IMR-90 (cell line): Measurements from ENCODE around the gene ABCA6. TPM values are rescaled to one million over a fixed set of nuclear protein-coding genes. Genes with fewer than 3 reads are reported as not detected.

ENCODE experiments used
- ATAC-seq: fragments of 200-7000 bp; cut with Tn5 transposase; 2 replicates; pipeline ENCODE4 v1.9.1; 2020; ENCODE audit warnings: low read depth, mild to moderate bottlenecking, moderate library complexity
- BruUV-seq: library from RNA; stranded (reverse); fragments of 400-500 nt; replicated peaks from 2 replicates; lab custom pipeline; 2021; lab: Mats Ljungman, UMichigan
- CTCF ChIA-PET: fragments of 300-600 bp; formaldehyde crosslinking; extraction: SDS; loops from one replicate; lab custom pipeline; 2021; ENCODE audit warnings: antibody characterized with exemption; lab: Yijun Ruan, JAX
- POLR2A ChIA-PET: fragments of 300-600 bp; sonication (Branson Sonifier 250); formaldehyde crosslinking; loops from one replicate; lab custom pipeline; 2022; ENCODE audit warnings: antibody characterized with exemption; ENCODE audit not compliant: unreplicated experiment; lab: Charles Lee
- DNase-seq: peaks from one replicate; pipeline ENCODE4 v3.0.0; 2013
- H2AFZ ChIP-seq: replicated peaks from 2 replicates; pipeline ENCODE3; 2013; ENCODE audit warnings: low read length, mild to moderate bottlenecking; ENCODE audit not compliant: poor library complexity
- H2AK5ac ChIP-seq: 2 replicates; pipeline ENCODE4 v1.6.1; 2013; ENCODE audit warnings: low read depth, low read length, inconsistent platforms
- H2AK9ac ChIP-seq: replicated peaks from 2 replicates; pipeline ENCODE3; 2013; ENCODE audit warnings: mild to moderate bottlenecking, low read depth, low read length, moderate library complexity; ENCODE audit not compliant: poor library complexity
- H2BK120ac ChIP-seq: 2 replicates; pipeline ENCODE4 v1.6.1; 2013; ENCODE audit warnings: low read depth, low read length, inconsistent platforms
- H2BK15ac ChIP-seq: 3 replicates; pipeline ENCODE4 v1.6.1; 2013; ENCODE audit warnings: low read depth, low read length, inconsistent platforms
- H2BK20ac ChIP-seq: 2 replicates; pipeline ENCODE4 v1.6.1; 2013; ENCODE audit warnings: low read depth, mild to moderate bottlenecking, inconsistent platforms, low read length, moderate library complexity
- H2BK5ac ChIP-seq: 2 replicates; pipeline ENCODE4 v1.6.1; 2013; ENCODE audit warnings: mild to moderate bottlenecking, low read depth, low read length, inconsistent platforms; ENCODE audit not compliant: poor library complexity, severe bottlenecking
- H3K14ac ChIP-seq: replicated peaks from 2 replicates; pipeline ENCODE4 v1.6.1; 2013; ENCODE audit warnings: low read depth, low read length, inconsistent platforms
- H3K18ac ChIP-seq: 2 replicates; pipeline ENCODE4 v1.6.1; 2013; ENCODE audit warnings: low read depth, low read length, control low read depth
- H3K23ac ChIP-seq: 2 replicates; pipeline ENCODE4 v1.6.1; 2013; ENCODE audit warnings: low read depth, low read length, inconsistent platforms
- H3K27ac ChIP-seq: 2 replicates; pipeline ENCODE4 v1.5.1; 2013; ENCODE audit warnings: mild to moderate bottlenecking, control low read depth, low read length; ENCODE audit not compliant: insufficient read depth
- H3K27me3 ChIP-seq: 2 replicates; pipeline ENCODE4 v1.6.1; 2013; ENCODE audit warnings: low read length; ENCODE audit not compliant: control insufficient read depth, insufficient read depth
- H3K36me3 ChIP-seq: 2 replicates; pipeline ENCODE4 v1.6.1; 2013; ENCODE audit warnings: low read length, mixed read lengths; ENCODE audit not compliant: control insufficient read depth, insufficient read depth
- H3K4ac ChIP-seq: 2 replicates; pipeline ENCODE4 v1.6.1; 2013; ENCODE audit warnings: low read depth, low read length, inconsistent platforms
- H3K4me1 ChIP-seq: 2 replicates; pipeline ENCODE4 v1.6.1; 2013; ENCODE audit warnings: low read length, mixed read lengths; ENCODE audit not compliant: control insufficient read depth, insufficient read depth
- H3K4me2 ChIP-seq: 2 replicates; pipeline ENCODE4 v1.6.1; 2013; ENCODE audit warnings: low read depth, mild to moderate bottlenecking, control low read depth, low read length, moderate library complexity
- H3K4me3 ChIP-seq: 2 replicates; pipeline ENCODE4 v1.5.1; 2013; ENCODE audit warnings: low read depth, mild to moderate bottlenecking, control low read depth, low read length, moderate library complexity; ENCODE audit not compliant: insufficient read depth
- H3K56ac ChIP-seq: 2 replicates; pipeline ENCODE4 v1.6.1; 2013; ENCODE audit warnings: low read length, inconsistent platforms; ENCODE audit not compliant: insufficient read depth; ENCODE audit errors: extremely low read depth
- H3K79me1 ChIP-seq, 2 experiments: 2 replicates each; pipeline ENCODE4 v1.6.1; 2013; ENCODE audit warnings: low read length in 2 of 2, inconsistent platforms in 1 of 2, low read depth in 1 of 2
- H3K9ac ChIP-seq: 2 replicates; pipeline ENCODE4 v1.6.1; 2013; ENCODE audit warnings: low read depth, low read length, control low read depth
- H3K9me1 ChIP-seq: 2 replicates; pipeline ENCODE4 v1.6.1; 2013; ENCODE audit warnings: low read length, inconsistent platforms; ENCODE audit not compliant: insufficient read depth
- H3K9me3 ChIP-seq: 2 replicates; pipeline ENCODE4 v1.6.1; 2013; ENCODE audit warnings: low read length; ENCODE audit not compliant: control insufficient read depth, insufficient read depth
- H4K20me1 ChIP-seq: 2 replicates; pipeline ENCODE4 v1.6.1; 2013; ENCODE audit warnings: low read length, inconsistent platforms; ENCODE audit not compliant: insufficient read depth
- H4K5ac ChIP-seq: 2 replicates; pipeline ENCODE4 v1.6.1; 2013; ENCODE audit warnings: mild to moderate bottlenecking, low read depth, low read length, control low read depth
- H4K8ac ChIP-seq, 2 experiments: 2 replicates each; pipeline ENCODE4 v1.6.1; 2013; ENCODE audit warnings: low read depth in 2 of 2, low read length in 2 of 2, control low read depth in 1 of 2, inconsistent platforms in 1 of 2
- H4K91ac ChIP-seq: 2 replicates; pipeline ENCODE4 v1.6.1; 2013; ENCODE audit warnings: low read depth, low read length, inconsistent platforms; ENCODE audit not compliant: insufficient read depth
- CHD1 ChIP-seq: IDR thresholded peaks from 2 replicates; pipeline ENCODE4 v1.6.1; 2012; ENCODE audit warnings: low read depth, low read length, improper control_type of control experiment
- FOS ChIP-seq: fragments of 150-350 bp; IDR thresholded peaks from 2 replicates; pipeline ENCODE4 v1.6.1; 2016; ENCODE audit warnings: low read depth, low read length
- MAFK ChIP-seq: IDR thresholded peaks from 2 replicates; pipeline ENCODE4 v1.6.1; 2012; ENCODE audit warnings: low read depth, low read length, improper control_type of control experiment
- MAZ ChIP-seq: IDR thresholded peaks from 2 replicates; pipeline ENCODE4 v1.6.1; 2012; ENCODE audit warnings: low read depth, mild to moderate bottlenecking, low read length, improper control_type of control experiment, moderate library complexity, borderline replicate concordance
- SMC3 ChIP-seq: fragments of 150-350 bp; IDR thresholded peaks from 2 replicates; pipeline ENCODE4 v1.6.1; 2016; ENCODE audit warnings: low read depth, mild to moderate bottlenecking, antibody characterized with exemption, low read length, moderate library complexity
- USF2 ChIP-seq: fragments of 150-350 bp; IDR thresholded peaks from 2 replicates; pipeline ENCODE4 v1.6.1; 2017; ENCODE audit warnings: mild to moderate bottlenecking, antibody characterized with exemption, low read length, low read depth
- dilution Hi-C: fragments of 300-500 bp; cut with HindIII; formaldehyde crosslinking; loops from one replicate; pipeline ENCODE4 v1.14.3; 2018; ENCODE audit warnings: low sequenced_read_pairs; ENCODE audit not compliant: unreplicated experiment
- in situ Hi-C: fragments of 300-500 bp; cut with MboI; formaldehyde crosslinking; loops from 3 replicates; pipeline ENCODE4 v1.14.3; 2019; ENCODE audit warnings: low sequenced_read_pairs, inconsistent platforms, mixed read lengths
- intact Hi-C: fragments of 100-400 bp; cut with micrococcal nuclease; formaldehyde crosslinking; loops from 2 replicates; pipeline ENCODE4 v1.10.0; 2022
- polyA plus RNA-seq, 3 experiments: library from polyadenylated mRNA; depleted of rRNA; stranded (reverse); fragments of >200 nt; gene quantifications; 2 replicates each; pipeline ENCODE4 v1.2.3, GENCODE V29; 2012; ENCODE audit warnings: low replicate concordance in 1 of 3
- total RNA-seq: library from RNA; depleted of rRNA; stranded (reverse); fragments of >200 nt; gene quantifications from 2 replicates; pipeline ENCODE4 v1.2.3, GENCODE V29; 2012
- TF ChIP-seq, protein P1 (sequence below): conservative IDR thresholded peaks from 2 replicates; pipeline ENCODE4 v1.5.1; 2012; ENCODE audit warnings: mild to moderate bottlenecking, low read depth, low read length, improper control_type of control experiment

Gene ABCA6
- total and polyA plus RNA-seq, 2 of the 4 experiments (the other 2 are of a cell fraction), result under 0.01 TPM; not detected in 1

DNA sequence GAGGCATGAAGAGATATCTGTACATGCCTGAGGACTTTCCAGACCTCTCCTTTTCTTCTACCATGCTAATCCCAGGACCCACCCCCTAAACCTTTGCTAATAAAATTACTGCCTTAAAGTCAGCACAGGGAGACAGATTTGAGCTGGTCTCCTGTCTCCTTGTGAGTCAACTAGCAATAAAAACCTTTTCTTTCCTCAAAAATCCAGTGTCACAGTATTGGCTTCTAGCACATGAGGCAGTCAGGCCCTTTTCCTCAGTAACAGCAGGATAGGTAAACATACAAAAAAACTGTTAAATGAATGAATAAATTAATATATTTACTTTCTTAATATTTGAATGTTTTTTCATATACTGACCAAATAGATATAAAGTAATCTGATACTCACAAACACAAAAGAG lies 45.6 kb upstream of the ABCA6 start:
- in situ Hi-C loops (no loop called here), intact Hi-C loops (no loop called here), dilution Hi-C loops (no loop called here)
- ChIA-PET POLR2A (no interaction called here), CTCF (interaction anchor here (0.6 kb wide), 1 partner anchor 589 kb away, joined by 3 read pairs; no protein-coding TSS in a partner anchor)
- Histone ChIP-seq H3K9ac (no peak overlapping the region), H2BK20ac (no peak overlapping the region), H3K23ac (no peak overlapping the region), H3K36me3 (no peaks in the 10 kb centered on the region), H4K20me1 (no peaks in the 10 kb centered on the region), H2BK120ac (no peak overlapping the region), H3K18ac (no peak overlapping the region), H3K4ac (no peak overlapping the region), H2AFZ (no peak overlapping the region), H4K91ac (no peak overlapping the region), H4K5ac (no peak overlapping the region), H3K56ac (no peak overlapping the region), H3K14ac (no peak overlapping the region), H2AK9ac (no peak overlapping the region), H2BK15ac (no peak overlapping the region), H3K4me1 (no peaks in the 10 kb centered on the region), H3K9me3 (no peaks in the 10 kb centered on the region), H3K27ac (no peak overlapping the region), H3K9me1 (no peaks in the 10 kb centered on the region), H2AK5ac (no peak overlapping the region), H3K4me2 (no peak overlapping the region), H3K79me1 (no peaks in the 10 kb centered on the region), H3K27me3 (no peaks in the 10 kb centered on the region), H3K4me3 (no peak overlapping the region), H4K8ac (no peak overlapping the region), H2BK5ac (no peak overlapping the region)
- ATAC-seq (no peak), DNase-seq (no peak)
- no TSS peak for BruUV-seq
- no peak for TF ChIP-seq SMC3
- TF ChIP-seq MAFK, result no peak
- no peak for TF ChIP-seq MAZ
- no peak for TF ChIP-seq USF2
- TF ChIP-seq, protein P1, sequence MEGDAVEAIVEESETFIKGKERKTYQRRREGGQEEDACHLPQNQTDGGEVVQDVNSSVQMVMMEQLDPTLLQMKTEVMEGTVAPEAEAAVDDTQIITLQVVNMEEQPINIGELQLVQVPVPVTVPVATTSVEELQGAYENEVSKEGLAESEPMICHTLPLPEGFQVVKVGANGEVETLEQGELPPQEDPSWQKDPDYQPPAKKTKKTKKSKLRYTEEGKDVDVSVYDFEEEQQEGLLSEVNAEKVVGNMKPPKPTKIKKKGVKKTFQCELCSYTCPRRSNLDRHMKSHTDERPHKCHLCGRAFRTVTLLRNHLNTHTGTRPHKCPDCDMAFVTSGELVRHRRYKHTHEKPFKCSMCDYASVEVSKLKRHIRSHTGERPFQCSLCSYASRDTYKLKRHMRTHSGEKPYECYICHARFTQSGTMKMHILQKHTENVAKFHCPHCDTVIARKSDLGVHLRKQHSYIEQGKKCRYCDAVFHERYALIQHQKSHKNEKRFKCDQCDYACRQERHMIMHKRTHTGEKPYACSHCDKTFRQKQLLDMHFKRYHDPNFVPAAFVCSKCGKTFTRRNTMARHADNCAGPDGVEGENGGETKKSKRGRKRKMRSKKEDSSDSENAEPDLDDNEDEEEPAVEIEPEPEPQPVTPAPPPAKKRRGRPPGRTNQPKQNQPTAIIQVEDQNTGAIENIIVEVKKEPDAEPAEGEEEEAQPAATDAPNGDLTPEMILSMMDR, result no peak
- no peak for TF ChIP-seq FOS
- no peak for TF ChIP-seq CHD1
